Ovary (tissue), 9 donors: ENCODE data around the gene PLEKHM3. TPM values are rescaled to one million over a fixed set of nuclear protein-coding genes. Genes with fewer than 3 reads are reported as not detected.

Source experiments
- DNase-seq, 5 donors: peaks; one replicate each; pipeline ENCODE4 v3.0.0-alpha.2; 2019 to 2020
- H3K27ac ChIP-seq, 2 donors: fragments of 200-600 bp; one replicate each; pipeline versions ENCODE4 v1.5.1 to v1.8.0; 2019 to 2022
- H3K27me3 ChIP-seq: fragments of 200-600 bp; one replicate; pipeline ENCODE4 v1.8.0; 2022
- H3K36me3 ChIP-seq: fragments of 200-600 bp; sonication (generic); one replicate; pipeline ENCODE4 v1.5.1; 2019
- H3K4me1 ChIP-seq: one replicate; pipeline ENCODE4 v1.8.1; 2013; ENCODE audit warnings: mild to moderate bottlenecking, moderate library complexity; ENCODE audit not compliant: insufficient read depth
- H3K4me3 ChIP-seq: fragments of 200-600 bp; sonication (generic); one replicate; pipeline ENCODE4 v1.5.1; 2017
- H3K9me3 ChIP-seq, 2 donors: fragments of 200-600 bp in 1 of 2; sonication (generic) in 1 of 2; one replicate each; pipeline versions ENCODE4 v1.5.1 to v1.8.1; 2013 to 2019; ENCODE audit warnings: mild to moderate bottlenecking in 1 of 2, moderate library complexity in 1 of 2
- EP300 ChIP-seq: sonication (generic); formaldehyde crosslinking; IDR thresholded peaks from one replicate; pipeline ENCODE4 v1.6.1; 2017; ENCODE audit warnings: antibody characterized with exemption
- POLR2A ChIP-seq: fragments of 450-650 bp; IDR thresholded peaks from one replicate; pipeline ENCODE4 v1.6.1; 2017; ENCODE audit warnings: antibody characterized with exemption, mild to moderate bottlenecking, moderate library complexity
- WGBS, 3 donors: extraction: QIAGEN DNeasy Blood & Tissue Kit in 1 of 3; methylation state at CpG; one replicate each; pipeline versions ENCODE4 v1.1.5 to v1.1.7; 2013 to 2017; 5-methylcytosine and 5-hydroxymethylcytosine counted together
- intact Hi-C, 4 donors: fragments of 100-400 bp; cut with DNase I; formaldehyde crosslinking; loops; one replicate each; pipeline versions ENCODE4 v1.11.0 to v1.15.1; 2022 to 2023
- polyA plus RNA-seq, 2 donors: library from polyadenylated mRNA; stranded (reverse); fragments of 200-250 nt in 1 of 2; fragments of 350-450 nt in 1 of 2; fragmentation: Illumina TruSeq in 1 of 2; extraction: RNeasy Lipid Tissue Mini Kit (QIAGEN cat#74804) in 1 of 2; gene quantifications; one replicate each; pipeline ENCODE4 v1.2.3, GENCODE V29; 2013 to 2014
- total RNA-seq, 7 donors: library from RNA; depleted of rRNA in 2 of 7; stranded (reverse); fragments of >200 nt in 2 of 7; fragmentation: NEBNext Ultra II Directional in 3 of 7; extraction: Animal tissue kit (Norgen Biotek cat#: 25700) in 3 of 7; gene quantifications; one replicate each; pipeline versions ENCODE4 v1.1.0 to v1.2.4, GENCODE V29; 2016 to 2023
- TF ChIP-seq, protein P1 (sequence below), 3 donors: fragments of 450-650 bp in 2 of 3; fragments of 200-600 bp in 1 of 3; IDR thresholded peaks; one replicate each; pipeline versions ENCODE4 v1.5.1 to v1.8.0; 2016 to 2022; ENCODE audit warnings: antibody characterized with exemption in 3 of 3, mild to moderate bottlenecking in 1 of 3
- donor health status: DM: no; HTN: no; CAD: no; lungs with moderate emphysema.
- donor health status: DM: no; HTN: no; CAD: no.
- donor health status: Bipolar disorder and iron deficiency.
- donor health status: DM: yes; HTN: yes; CAD: no.
- donor health status: DM: no; HTN: no; CAD: no.
- donor health status: DM: yes; HTN: yes; CAD: no.

PLEKHM3 gene
- total and polyA plus RNA-seq, 9 donors, result 6.5 to 26.1 (median 14.3) TPM

DNA sequence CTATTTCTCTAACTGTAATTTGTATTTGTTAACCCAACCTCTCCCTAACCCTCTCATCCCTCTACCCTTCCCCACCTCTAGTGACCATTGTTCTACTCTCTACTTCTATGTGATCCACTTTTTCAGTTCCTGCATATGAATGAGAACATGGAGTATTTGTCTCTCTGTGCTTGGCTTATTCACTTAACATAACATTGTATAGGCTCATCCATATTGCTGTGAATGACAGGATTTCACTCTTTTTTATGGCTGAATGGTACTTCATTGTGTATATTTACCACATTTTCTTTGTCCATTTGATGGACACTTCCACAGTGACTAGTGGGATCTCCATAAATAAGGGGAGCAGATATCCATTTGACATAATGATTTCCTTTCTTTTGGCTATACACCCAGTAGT, 103.7 kb downstream of the PLEKHM3 start:
- Histone ChIP-seq H3K9me3 (no peaks in the 10 kb centered on the region), H3K27ac (no peak overlapping the region), H3K27me3 (no peaks in the 10 kb centered on the region), H3K4me1 (peaks cover 5% of the 10 kb centered on the region), H3K36me3 (no peaks in the 10 kb centered on the region), H3K4me3 (no peak overlapping the region)
- DNase-seq, result no peak
- TF ChIP-seq POLR2A (no peak), EP300 (no peak)
- TF ChIP-seq, protein P1, sequence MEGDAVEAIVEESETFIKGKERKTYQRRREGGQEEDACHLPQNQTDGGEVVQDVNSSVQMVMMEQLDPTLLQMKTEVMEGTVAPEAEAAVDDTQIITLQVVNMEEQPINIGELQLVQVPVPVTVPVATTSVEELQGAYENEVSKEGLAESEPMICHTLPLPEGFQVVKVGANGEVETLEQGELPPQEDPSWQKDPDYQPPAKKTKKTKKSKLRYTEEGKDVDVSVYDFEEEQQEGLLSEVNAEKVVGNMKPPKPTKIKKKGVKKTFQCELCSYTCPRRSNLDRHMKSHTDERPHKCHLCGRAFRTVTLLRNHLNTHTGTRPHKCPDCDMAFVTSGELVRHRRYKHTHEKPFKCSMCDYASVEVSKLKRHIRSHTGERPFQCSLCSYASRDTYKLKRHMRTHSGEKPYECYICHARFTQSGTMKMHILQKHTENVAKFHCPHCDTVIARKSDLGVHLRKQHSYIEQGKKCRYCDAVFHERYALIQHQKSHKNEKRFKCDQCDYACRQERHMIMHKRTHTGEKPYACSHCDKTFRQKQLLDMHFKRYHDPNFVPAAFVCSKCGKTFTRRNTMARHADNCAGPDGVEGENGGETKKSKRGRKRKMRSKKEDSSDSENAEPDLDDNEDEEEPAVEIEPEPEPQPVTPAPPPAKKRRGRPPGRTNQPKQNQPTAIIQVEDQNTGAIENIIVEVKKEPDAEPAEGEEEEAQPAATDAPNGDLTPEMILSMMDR (IDR thresholded peaks at IDR 0.05), result no peak
- intact Hi-C loops, result loop anchor here in 1 of 4 donors (10.0 kb wide), 1 partner anchor 157 kb away; the partner anchor contains the start of gene FZD5

GRCh38 chr2:207920721-207921120, 104.6 kb downstream of the PLEKHM3 start:
- Histone ChIP-seq H3K27me3 (no peaks in the 10 kb centered on the region), H3K36me3 (no peaks in the 10 kb centered on the region), H3K27ac (no peak overlapping the region), H3K4me3 (no peak overlapping the region), H3K9me3 (no peaks in the 10 kb centered on the region), H3K4me1 (peaks cover 3% of the 10 kb centered on the region)
- intact Hi-C loops, result loop anchor here in 1 of 4 donors (10.0 kb wide), 1 partner anchor 156 kb away; the partner anchor contains the start of gene FZD5
- no peak for DNase-seq
- WGBS, 3 donors, result 57 to 62% (median 58%) methylated on average over 6 of the region's 6 CpGs
- TF ChIP-seq EP300 (no peak), POLR2A (no peak)
- TF ChIP-seq, protein P1 (IDR thresholded peaks at IDR 0.05), result no peak

GRCh38 chr2:207920321-207920720, 105.0 kb downstream of the PLEKHM3 start:
- no peak for DNase-seq
- intact Hi-C loops, result loop anchor here in 1 of 4 donors (10.0 kb wide), 1 partner anchor 156 kb away; the partner anchor contains the start of gene FZD5
- Histone ChIP-seq H3K9me3 (no peaks in the 10 kb centered on the region), H3K27ac (peak overlapping the region in 1 of 2 donors; percentile 29), H3K4me1 (no peaks in the 10 kb centered on the region), H3K27me3 (no peaks in the 10 kb centered on the region), H3K4me3 (no peak overlapping the region), H3K36me3 (no peaks in the 10 kb centered on the region)
- 51 to 62% (median 59%) methylated on average over 3 of the region's 3 CpGs for WGBS, 3 donors
- TF ChIP-seq, protein P1 (IDR thresholded peaks at IDR 0.05), result no peak
- TF ChIP-seq EP300, result no peak
- no peak for TF ChIP-seq POLR2A

GRCh38 chr2:207919164-207919919, 106.0 kb downstream of the PLEKHM3 start:
- Histone ChIP-seq H3K4me3 (no peak overlapping the region), H3K4me1 (no peaks in the 10 kb centered on the region), H3K36me3 (no peaks in the 10 kb centered on the region), H3K27ac (no peak overlapping the region), H3K9me3 (no peaks in the 10 kb centered on the region), H3K27me3 (no peaks in the 10 kb centered on the region)
- no peak for TF ChIP-seq EP300
- TF ChIP-seq, protein P1 (IDR thresholded peaks at IDR 0.05), result no peak
- TF ChIP-seq POLR2A, result no peak
- WGBS, 3 donors, result 70 to 87% (median 86%) methylated on average over 8 of the region's 8 CpGs
- no peak for DNase-seq
- intact Hi-C loops, result no loop called here
